Measurements from ENCODE around the gene ZSCAN26. TPM values are rescaled to one million over a fixed set of nuclear protein-coding genes. Genes with fewer than 3 reads are reported as not detected.

The ZSCAN26 gene
- total and polyA plus RNA-seq, 2 experiments from 2014 or later: 15.0 to 17.5 TPM

- no peaks in the 10 kb centered on the region for H3K36me3 ChIP-seq (ENCODE audit: low read depth)
- no peak overlapping the region for H3K4me3 ChIP-seq
- no peak for DNase-seq
- H3K9ac ChIP-seq: no peak overlapping the region
- WGBS, 2 experiments (ENCODE audit: low coverage in 1 of 2, low lambda C conversion rate in 2 of 2, missing lambda C conversion rate in 2 of 2): 54 to 58% methylated on average over 3 of the region's 3 CpGs
- in situ Hi-C loops (cut with MboI): no loop called here
- no peaks in the 10 kb centered on the region for H3K9me3 ChIP-seq (ENCODE audit: low read depth)
- H4K20me1 ChIP-seq (ENCODE audit: insufficient read depth): no peaks in the 10 kb centered on the region
- TF ChIP-seq EZH2phosphoT487 (IDR thresholded peaks at IDR 0.05; ENCODE audit: insufficient read depth, low read depth): no peak
- no peak for TF ChIP-seq EZH2 (IDR thresholded peaks at IDR 0.05; ENCODE audit: insufficient read depth, poor library complexity, severe bottlenecking)
- H3K4me2 ChIP-seq (ENCODE audit: unreplicated experiment): no peak overlapping the region
- H3F3A ChIP-seq (ENCODE audit: insufficient read depth): peaks cover 6% of the 10 kb centered on the region; the same call in 1 of the 2 replicates
- no peaks in the 10 kb centered on the region for H3K79me2 ChIP-seq (ENCODE audit: insufficient read depth)
- no peak overlapping the region for H2AFZ ChIP-seq
- no peak overlapping the region for H3K27ac ChIP-seq
- H3K9me2 ChIP-seq (ENCODE audit: insufficient read depth): no peaks in the 10 kb centered on the region
- peaks cover 3% of the 10 kb centered on the region; the same call in 1 of the 2 replicates for H3K4me1 ChIP-seq (ENCODE audit: insufficient read depth)
- H3K27me3 ChIP-seq (replicated peaks; ENCODE audit: insufficient read depth): no peaks in the 10 kb centered on the region
Observed at GRCh38 chr6:28322661-28323060, 55.7 kb downstream of the ZSCAN26 start.

- H3K4me1 ChIP-seq (ENCODE audit: insufficient read depth): no peaks in the 10 kb centered on the region
- no peak overlapping the region for H3K9ac ChIP-seq
- no peaks in the 10 kb centered on the region for H3K9me2 ChIP-seq (ENCODE audit: insufficient read depth)
- TF ChIP-seq EZH2phosphoT487 (IDR thresholded peaks at IDR 0.05; ENCODE audit: insufficient read depth, low read depth) (no peak), EZH2 (IDR thresholded peaks at IDR 0.05; ENCODE audit: insufficient read depth, poor library complexity, severe bottlenecking) (no peak)
- H3K27ac ChIP-seq: no peak overlapping the region
- WGBS, 2 experiments (ENCODE audit: low coverage in 1 of 2, low lambda C conversion rate in 2 of 2, missing lambda C conversion rate in 2 of 2): 77 to 81% methylated on average over 1 of the region's 1 CpG
- H4K20me1 ChIP-seq (ENCODE audit: insufficient read depth): no peaks in the 10 kb centered on the region
- no peaks in the 10 kb centered on the region for H3K36me3 ChIP-seq (ENCODE audit: low read depth)
- no peaks in the 10 kb centered on the region for H3K27me3 ChIP-seq (replicated peaks; ENCODE audit: insufficient read depth)
- H3K9me3 ChIP-seq (ENCODE audit: low read depth): no peaks in the 10 kb centered on the region
- no peaks in the 10 kb centered on the region for H3F3A ChIP-seq (ENCODE audit: insufficient read depth)
- in situ Hi-C loops (cut with MboI): no loop called here
- no peak for DNase-seq
- no peak overlapping the region for H3K4me2 ChIP-seq (ENCODE audit: unreplicated experiment)
- no peak overlapping the region for H2AFZ ChIP-seq
- no peak overlapping the region for H3K4me3 ChIP-seq
- no peaks in the 10 kb centered on the region for H3K79me2 ChIP-seq (ENCODE audit: insufficient read depth)
Observed at GRCh38 chr6:28323813-28324424, 57.0 kb downstream of the ZSCAN26 start.

- Histone ChIP-seq H3K36me3 (ENCODE audit: low read depth) (no peaks in the 10 kb centered on the region), H4K20me1 (ENCODE audit: insufficient read depth) (no peaks in the 10 kb centered on the region), H3K4me3 (no peak overlapping the region), H3K27me3 (replicated peaks; ENCODE audit: insufficient read depth) (no peaks in the 10 kb centered on the region), H3K9me3 (ENCODE audit: low read depth) (no peaks in the 10 kb centered on the region), H3K9me2 (ENCODE audit: insufficient read depth) (no peaks in the 10 kb centered on the region), H3K4me1 (ENCODE audit: insufficient read depth) (no peaks in the 10 kb centered on the region), H3K79me2 (ENCODE audit: insufficient read depth) (no peaks in the 10 kb centered on the region), H3K9ac (no peak overlapping the region), H3F3A (ENCODE audit: insufficient read depth) (no peaks in the 10 kb centered on the region), H3K4me2 (ENCODE audit: unreplicated experiment) (no peak overlapping the region), H3K27ac (no peak overlapping the region), H2AFZ (no peak overlapping the region)
- in situ Hi-C loops (cut with MboI): no loop called here
- WGBS, 2 experiments (ENCODE audit: low coverage in 1 of 2, low lambda C conversion rate in 2 of 2, missing lambda C conversion rate in 2 of 2): 54 to 63% methylated on average over 7 of the region's 7 CpGs
- TF ChIP-seq EZH2phosphoT487 (IDR thresholded peaks at IDR 0.05; ENCODE audit: insufficient read depth, low read depth) (no peak), EZH2 (IDR thresholded peaks at IDR 0.05; ENCODE audit: insufficient read depth, poor library complexity, severe bottlenecking) (no peak)
- DNase-seq: no peak
Observed at GRCh38 chr6:28326371-28326948, 59.5 kb downstream of the ZSCAN26 start.

Small RNA genes within 50 kb of the gene (small RNA-seq; reads per million reads assigned to genes)
- gene AL021997.1 (ENCODE audit: low read depth, low replicate concordance) (not detected), gene AL021997.2 (ENCODE audit: low read depth, low replicate concordance) (not detected)

Other genes with a start within 250 kb of the ZSCAN26 start
- gene ZNF165, start 186.6 kb upstream of the ZSCAN26 start, total RNA-seq (2014; rRNA removed; shearing (Covaris generic)): 0.25 and 0.86 TPM in 2 replicates
- 0.41 and 0.81 TPM in 2 replicates for gene ZNF165, start 186.6 kb upstream of the ZSCAN26 start, polyA plus RNA-seq (2016; fragmentation: Nextera tagmentation; extraction: Ambion mirVana)
- gene ZSCAN16, start 142.5 kb upstream of the ZSCAN26 start, total RNA-seq (2014; rRNA removed; shearing (Covaris generic)): 1.2 and 2.3 TPM in 2 replicates
- gene ZSCAN16, start 142.5 kb upstream of the ZSCAN26 start, polyA plus RNA-seq (2016; fragmentation: Nextera tagmentation; extraction: Ambion mirVana): 1.2 TPM in 2 replicates
- gene ZKSCAN8, start 125.3 kb upstream of the ZSCAN26 start, total RNA-seq (2014; rRNA removed; shearing (Covaris generic)): 12.0 and 13.2 TPM in 2 replicates
- gene ZKSCAN8, start 125.3 kb upstream of the ZSCAN26 start, polyA plus RNA-seq (2016; fragmentation: Nextera tagmentation; extraction: Ambion mirVana): 4.1 TPM in 2 replicates
- 7.3 and 12.8 TPM in 2 replicates for gene ZSCAN9, start 41.9 kb upstream of the ZSCAN26 start, total RNA-seq (2014; rRNA removed; shearing (Covaris generic))
- 5.8 TPM in 2 replicates for gene ZSCAN9, start 41.9 kb upstream of the ZSCAN26 start, polyA plus RNA-seq (2016; fragmentation: Nextera tagmentation; extraction: Ambion mirVana)
- 3.7 and 4.2 TPM in 2 replicates for gene ZKSCAN4, start 14.9 kb upstream of the ZSCAN26 start, total RNA-seq (2014; rRNA removed; shearing (Covaris generic))
- 3.5 and 3.6 TPM in 2 replicates for gene ZKSCAN4, start 14.9 kb upstream of the ZSCAN26 start, polyA plus RNA-seq (2016; fragmentation: Nextera tagmentation; extraction: Ambion mirVana)
- gene NKAPL, start 7.8 kb upstream of the ZSCAN26 start, total RNA-seq (2014; rRNA removed; shearing (Covaris generic)): 0.97 and 1.9 TPM in 2 replicates
- 3.2 and 3.5 TPM in 2 replicates for gene NKAPL, start 7.8 kb upstream of the ZSCAN26 start, polyA plus RNA-seq (2016; fragmentation: Nextera tagmentation; extraction: Ambion mirVana)
- gene PGBD1, start 14.4 kb downstream of the ZSCAN26 start, total RNA-seq (2014; rRNA removed; shearing (Covaris generic)): 4.9 and 6.7 TPM in 2 replicates
- gene PGBD1, start 14.4 kb downstream of the ZSCAN26 start, polyA plus RNA-seq (2016; fragmentation: Nextera tagmentation; extraction: Ambion mirVana): 4.1 and 5.0 TPM in 2 replicates
- gene ZSCAN31, start 69.0 kb downstream of the ZSCAN26 start, total RNA-seq (2014; rRNA removed; shearing (Covaris generic)): 0.54 and 1.3 TPM in 2 replicates
- 0.84 and 1.5 TPM in 2 replicates for gene ZSCAN31, start 69.0 kb downstream of the ZSCAN26 start, polyA plus RNA-seq (2016; fragmentation: Nextera tagmentation; extraction: Ambion mirVana)
- gene ZKSCAN3, start 82.8 kb downstream of the ZSCAN26 start, total RNA-seq (2014; rRNA removed; shearing (Covaris generic)): 3.0 and 4.0 TPM in 2 replicates
- 1.6 and 2.5 TPM in 2 replicates for gene ZKSCAN3, start 82.8 kb downstream of the ZSCAN26 start, polyA plus RNA-seq (2016; fragmentation: Nextera tagmentation; extraction: Ambion mirVana)
- 1.9 and 3.1 TPM in 2 replicates for gene ZSCAN12, start 132.6 kb downstream of the ZSCAN26 start, total RNA-seq (2014; rRNA removed; shearing (Covaris generic))
- gene ZSCAN12, start 132.6 kb downstream of the ZSCAN26 start, polyA plus RNA-seq (2016; fragmentation: Nextera tagmentation; extraction: Ambion mirVana): 0.88 and 1.2 TPM in 2 replicates
- 0.32 and 0.51 TPM in 2 replicates for gene ZSCAN23, start 176.3 kb downstream of the ZSCAN26 start, total RNA-seq (2014; rRNA removed; shearing (Covaris generic))
- gene ZSCAN23, start 176.3 kb downstream of the ZSCAN26 start, polyA plus RNA-seq (2016; fragmentation: Nextera tagmentation; extraction: Ambion mirVana): 0.13 and 0.84 TPM in 2 replicates
- not detected in 2 replicates for gene GPX6, start 248.7 kb downstream of the ZSCAN26 start, total RNA-seq (2014; rRNA removed; shearing (Covaris generic))
- not detected in 2 replicates for gene GPX6, start 248.7 kb downstream of the ZSCAN26 start, polyA plus RNA-seq (2016; fragmentation: Nextera tagmentation; extraction: Ambion mirVana)

All from GM23248 (cell line).